Stimulated activated CD8-positive, alpha-beta memory T cell treated with anti-CD3 and anti-CD28 coated beads, Interleukin-12 subunit alpha, Interleukin-12 subunit beta, amount 100 ng/mL, for 4 hours (primary cell): Measurements from ENCODE around the gene CDH11.

Experiments
- DNase-seq: peaks from one replicate; pipeline ENCODE4 v3.0.0-alpha.2; 2020; ENCODE audit warnings: low read depth

CDH11 gene

GRCh38 chr16:64907844-64908243, 214.0 kb downstream of the CDH11 start:
- no peak for DNase-seq

GRCh38 chr16:64903770-64904169, 218.1 kb downstream of the CDH11 start:
- no peak for DNase-seq

- DNase-seq, result no peak
Observed at GRCh38 chr16:64900517-64900916, 221.3 kb downstream of the CDH11 start.

GRCh38 chr16:64900019-64900418, 221.8 kb downstream of the CDH11 start:
- DNase-seq, result no peak

GRCh38 chr16:64898159-64898558, 223.7 kb downstream of the CDH11 start:
- DNase-seq, result no peak
